Activated T-cell treated with anti-CD3 and anti-CD28 coated beads for 4 hours (primary cell): ENCODE data around the gene CALU.

Source experiments
- DNase-seq: peaks from one replicate; pipeline ENCODE4 v3.0.0-alpha.2; 2020

Gene CALU

DNA sequence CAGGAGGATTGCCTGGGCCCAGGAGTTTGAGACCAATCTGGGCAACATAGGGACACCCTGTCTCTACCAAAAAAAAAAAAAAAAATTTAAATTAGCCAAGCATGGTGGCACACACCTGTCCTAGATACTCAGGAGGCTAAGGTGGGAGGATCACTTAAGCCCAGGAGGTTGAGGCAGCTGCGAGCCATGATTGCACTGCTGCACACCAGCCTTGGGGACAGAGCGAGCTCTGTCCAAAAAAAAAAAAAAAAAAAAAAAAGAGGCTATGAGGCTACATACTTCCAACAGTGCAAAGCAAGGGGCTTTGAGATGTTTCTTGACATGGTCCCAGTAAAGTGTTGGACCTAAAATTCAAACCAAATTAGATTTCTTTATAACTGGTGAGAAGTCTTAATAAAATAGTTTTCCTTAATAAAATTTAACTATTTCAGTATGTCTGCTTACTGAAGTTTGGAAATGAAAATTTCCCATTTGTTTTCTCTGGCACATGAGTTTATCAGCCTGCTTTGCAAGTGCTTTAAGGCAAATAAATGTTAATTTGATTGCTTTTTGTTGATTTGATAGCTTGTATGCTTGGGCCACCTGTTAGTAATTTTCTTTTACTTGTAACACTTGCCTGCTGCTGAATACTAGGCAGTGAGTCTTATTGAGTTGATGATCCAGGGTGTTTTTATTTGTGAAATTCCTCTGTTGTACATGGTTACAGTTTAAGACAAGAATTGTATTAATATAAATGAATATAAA lies 16.1 kb downstream of the CALU start:
- DNase-seq: no peak

DNA sequence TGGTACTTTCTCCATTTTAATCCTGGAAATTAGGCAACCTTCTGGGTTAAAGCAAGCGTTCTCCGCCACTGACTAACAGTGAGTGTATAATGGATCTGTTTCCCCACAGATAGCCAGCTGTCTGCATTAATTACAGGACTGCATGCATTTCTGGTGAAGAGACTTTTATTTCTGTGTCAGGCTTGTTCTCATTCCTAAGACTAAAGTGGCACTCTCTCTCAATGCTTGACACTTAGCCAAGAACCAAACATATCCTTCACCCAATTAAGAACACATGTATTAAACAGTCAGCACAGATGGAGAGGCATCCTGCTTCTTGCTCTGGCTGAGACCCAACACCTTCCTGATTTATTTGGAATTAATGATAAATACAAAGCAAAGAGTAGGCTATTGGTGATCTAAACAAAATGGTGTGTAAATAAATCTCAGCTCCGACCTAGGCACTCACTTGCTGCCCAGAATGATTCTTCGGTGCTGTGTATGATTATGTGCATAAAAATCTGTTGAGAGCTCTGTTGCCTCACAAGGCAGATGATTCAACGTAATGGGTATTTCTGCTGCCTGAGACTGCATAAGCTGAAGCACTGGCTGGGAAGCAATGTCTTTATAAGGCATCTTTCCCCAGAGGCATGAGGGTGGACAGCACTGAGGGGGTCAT lies 16.8 kb downstream of the CALU start:
- no peak for DNase-seq

DNA sequence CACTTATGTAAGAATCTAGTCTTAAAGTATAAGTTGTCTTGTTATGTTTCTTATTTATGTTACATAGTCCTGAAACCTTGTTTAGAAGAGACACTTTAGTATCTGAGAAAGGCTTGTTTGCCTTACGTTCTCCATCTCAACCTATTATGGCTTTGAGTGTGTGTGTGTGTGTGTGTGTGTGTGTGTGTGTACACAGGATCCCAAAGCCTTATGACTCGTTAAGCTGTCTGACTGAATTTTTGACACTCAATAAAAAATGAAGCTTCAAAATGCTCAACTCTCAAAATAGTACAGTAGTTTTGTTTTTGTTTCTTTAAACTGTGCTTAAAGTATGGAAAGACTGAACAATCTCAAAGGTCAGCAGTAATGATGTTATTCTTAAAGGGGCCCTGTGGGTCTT lies 18.0 kb downstream of the CALU start:
- DNase-seq: no peak

GRCh38 chr7:128758553-128758952 lies 19.4 kb downstream of the CALU start:
- DNase-seq: no peak

DNA sequence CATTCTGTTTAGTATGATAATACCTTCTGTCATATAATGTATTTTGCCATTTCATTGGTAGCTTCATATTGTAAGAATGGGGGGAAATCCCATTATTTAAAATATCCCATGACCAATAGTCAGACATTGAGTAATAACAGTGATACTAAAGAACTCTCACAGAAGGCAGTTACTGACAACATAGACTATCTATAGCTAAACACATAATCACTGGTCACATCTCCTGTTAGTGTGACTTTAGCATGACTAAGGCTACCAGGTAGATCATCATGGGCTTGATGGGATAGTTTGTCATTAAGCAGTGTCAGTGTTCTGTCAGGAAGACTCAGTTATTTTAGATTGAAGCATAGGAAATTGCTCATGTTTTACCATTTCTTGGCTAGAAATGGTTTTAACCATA lies 20.1 kb downstream of the CALU start:
- no peak for DNase-seq

DNA sequence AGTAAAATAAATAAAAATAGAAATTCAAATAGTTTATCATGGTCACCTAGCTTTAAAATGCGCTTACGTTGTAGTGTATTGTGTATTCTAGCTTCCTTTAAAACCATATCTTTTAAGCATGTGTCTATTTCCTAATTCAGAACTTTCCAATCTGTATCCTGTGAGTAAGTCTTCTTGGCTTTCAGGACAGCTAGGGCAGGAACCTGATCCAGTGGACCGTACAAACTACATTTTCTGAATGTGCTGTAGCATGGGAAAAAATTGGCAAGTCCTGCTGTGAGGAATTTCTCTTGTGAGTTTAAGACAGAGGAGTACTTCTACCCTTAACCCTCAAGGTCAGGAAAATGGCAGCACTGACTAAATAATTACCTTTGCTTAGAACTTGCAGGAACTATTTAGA lies 24.4 kb downstream of the CALU start:
- DNase-seq: no peak

- DNase-seq: no peak
Measured at GRCh38 chr7:128767475-128768110, 28.4 kb downstream of the CALU start.

GRCh38 chr7:128770233-128770632 lies 31.1 kb downstream of the CALU start:
- no peak for DNase-seq

DNA sequence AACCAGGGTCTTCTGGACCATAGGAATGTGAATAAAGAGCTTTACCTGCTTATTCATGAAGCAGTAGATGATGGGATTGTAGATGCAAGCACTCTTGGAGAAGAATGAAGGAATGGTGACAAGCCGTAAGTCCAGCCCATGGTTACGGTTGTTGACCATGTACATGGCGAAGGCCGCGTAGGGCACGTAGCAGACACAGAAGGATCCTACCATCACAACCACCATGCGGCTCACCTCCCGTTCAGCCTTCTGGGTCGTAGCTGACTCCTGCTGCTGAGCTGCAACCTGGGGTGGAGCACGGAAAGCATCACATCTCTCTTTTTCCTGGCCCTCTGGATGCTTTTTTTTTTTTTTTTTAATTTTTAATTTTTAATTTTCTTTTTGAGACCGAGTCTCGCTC lies 34.4 kb downstream of the CALU start:
- no peak for DNase-seq

DNA sequence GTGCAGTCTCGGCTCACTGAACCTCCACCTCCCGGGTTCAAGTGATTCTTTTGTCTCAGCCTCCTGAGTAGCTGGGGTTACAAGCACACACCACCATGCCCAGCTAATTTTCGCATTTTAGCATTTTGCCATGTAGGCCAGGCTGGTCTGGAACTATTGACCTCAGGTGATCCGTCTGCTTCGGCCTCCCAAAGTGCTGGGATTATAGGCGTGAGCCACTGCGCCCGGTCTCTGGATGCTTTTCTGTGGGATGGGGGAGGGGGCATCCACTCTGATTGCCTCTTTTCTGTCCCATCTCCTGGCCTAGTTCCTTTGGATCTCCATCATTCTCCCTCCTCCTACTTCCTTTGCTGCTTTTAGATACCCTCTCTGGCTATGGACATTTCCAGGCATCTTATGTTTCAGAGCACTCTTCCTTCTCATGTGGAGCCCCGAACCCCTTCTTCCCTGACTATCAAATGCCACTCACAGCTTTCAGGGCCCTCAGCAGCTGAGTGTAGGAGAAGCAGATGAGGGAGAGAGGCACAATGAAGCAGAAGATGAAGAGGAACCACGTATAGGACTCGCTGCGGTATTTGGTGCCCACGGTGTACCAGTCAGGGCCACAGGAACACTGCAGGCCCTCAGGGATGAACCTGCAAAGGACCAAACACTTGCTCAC lies 35.0 kb downstream of the CALU start:
- DNase-seq: no peak

DNA sequence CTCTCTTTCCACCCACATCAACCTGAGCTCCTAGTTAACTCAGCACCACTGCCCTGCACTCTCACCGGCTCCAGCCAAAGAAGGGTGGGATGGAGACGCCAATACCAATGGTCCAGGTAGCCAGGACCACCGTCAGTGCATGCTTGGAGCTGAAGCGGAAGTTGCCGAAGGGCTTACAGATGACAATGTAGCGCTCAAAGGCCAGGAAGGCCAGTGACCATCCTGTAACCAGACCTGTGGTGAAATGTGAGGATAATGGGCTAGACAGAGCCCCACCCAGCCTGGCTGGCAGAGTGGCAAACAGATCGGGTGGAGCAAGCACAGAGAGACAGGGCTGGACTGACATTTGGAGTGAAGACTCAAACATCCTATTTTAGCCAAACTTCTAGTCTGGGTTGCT lies 35.8 kb downstream of the CALU start:
- DNase-seq: no peak

DNA sequence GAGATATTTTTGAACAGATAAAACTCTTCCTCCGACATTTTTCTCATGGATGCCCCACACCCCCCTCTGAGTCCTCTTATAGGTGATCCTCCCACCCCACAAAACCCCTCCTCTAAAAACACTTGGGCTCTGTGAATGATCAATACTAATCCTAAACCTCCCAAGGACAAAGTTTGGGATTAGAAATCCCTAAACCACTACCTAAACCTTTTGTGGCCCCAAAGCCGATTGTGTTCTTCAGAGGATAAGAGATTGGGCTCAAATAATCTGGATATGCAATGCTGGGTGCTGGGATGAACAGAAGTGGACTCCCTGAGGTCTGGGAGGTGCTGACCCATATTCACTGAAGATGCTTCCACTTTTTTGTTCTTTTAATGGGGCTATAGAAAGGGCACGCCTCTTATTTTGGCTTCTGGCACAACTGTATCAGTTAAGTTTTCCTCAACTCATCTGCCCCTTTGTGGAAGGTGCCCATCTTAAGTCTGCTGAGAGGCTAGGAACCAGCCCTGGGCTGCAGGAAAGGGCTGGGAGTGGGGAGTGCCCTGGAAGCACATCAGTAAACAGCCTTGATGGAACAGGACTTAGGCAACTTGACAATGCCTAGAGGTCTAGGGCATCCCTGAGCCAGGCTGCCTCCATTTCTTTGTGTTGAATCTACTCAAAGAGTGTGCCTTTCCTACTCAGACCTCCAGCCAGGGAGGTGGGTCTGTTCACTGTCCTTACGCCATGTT lies 36.8 kb downstream of the CALU start, which contains the start of gene OPN1SW:
OPN1SW (minus strand) TSS at position 51 of the 731 bp plus-strand sequence; CDS start at position 38, 13 bp downstream.
- DNase-seq: no peak

DNA sequence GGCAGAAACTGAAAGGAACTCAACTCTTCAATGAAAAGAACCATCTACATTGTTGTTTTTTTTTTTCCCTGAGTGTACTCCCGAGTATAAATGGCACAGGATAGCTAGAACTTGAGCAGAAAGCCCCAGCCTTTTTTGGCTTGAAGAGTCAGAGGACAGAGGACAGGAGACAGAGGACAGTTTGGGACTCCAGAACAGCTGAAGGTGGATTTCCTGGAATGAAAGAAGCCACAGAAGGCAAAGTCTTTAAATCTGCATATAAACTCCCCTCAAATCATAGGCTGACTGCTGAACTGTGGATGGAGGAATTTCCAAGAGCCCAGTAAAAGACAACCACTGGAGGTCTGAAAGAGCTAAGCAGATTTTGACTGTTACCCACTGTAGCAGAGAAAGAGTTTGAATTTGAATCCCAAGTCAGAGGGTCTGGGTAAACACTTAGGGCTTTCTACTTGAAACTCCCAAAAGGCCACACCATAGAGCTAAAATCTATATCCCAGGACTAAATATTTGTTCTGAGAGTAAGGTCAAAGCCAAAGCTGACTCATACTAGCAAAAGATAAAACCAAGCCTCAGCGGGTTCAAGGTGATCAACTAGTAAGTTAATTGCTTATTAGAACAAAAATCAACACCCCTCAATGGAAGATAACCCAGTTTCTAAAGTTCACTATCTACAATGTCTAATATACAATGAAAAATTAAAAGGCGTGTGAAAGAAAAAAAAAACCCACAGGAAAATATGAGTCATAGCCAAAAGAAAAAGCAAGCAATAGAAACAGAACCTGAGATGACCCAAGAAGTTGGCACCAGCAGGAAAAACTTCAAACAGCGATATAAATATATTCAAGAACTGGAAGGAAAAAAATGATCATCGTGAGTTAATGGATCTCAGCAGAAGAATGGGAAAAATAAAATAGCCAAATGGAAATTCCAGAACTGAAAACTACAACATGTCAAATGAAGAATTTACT lies 38.3 kb downstream of the CALU start:
- no peak for DNase-seq

DNA sequence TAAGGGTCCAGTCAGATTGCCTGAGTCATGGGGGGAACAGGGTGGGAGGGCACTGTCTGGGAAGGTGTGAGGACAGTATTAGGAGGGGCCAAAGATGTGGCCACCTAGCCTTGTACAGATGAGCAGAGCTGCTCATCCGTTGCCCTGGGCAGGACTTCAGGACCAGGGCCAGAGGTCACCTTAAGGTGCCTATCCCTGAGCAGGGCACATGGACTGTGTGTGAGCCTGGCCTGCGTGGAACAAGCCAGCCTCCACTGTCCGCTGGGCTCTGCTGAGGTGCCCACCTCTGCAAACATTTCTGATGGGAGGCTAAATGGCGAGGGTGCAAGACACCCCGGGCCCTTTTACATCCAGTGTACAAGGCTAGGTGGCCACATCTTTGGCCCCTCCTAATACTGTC lies 39.8 kb downstream of the CALU start:
- no peak for DNase-seq

DNA sequence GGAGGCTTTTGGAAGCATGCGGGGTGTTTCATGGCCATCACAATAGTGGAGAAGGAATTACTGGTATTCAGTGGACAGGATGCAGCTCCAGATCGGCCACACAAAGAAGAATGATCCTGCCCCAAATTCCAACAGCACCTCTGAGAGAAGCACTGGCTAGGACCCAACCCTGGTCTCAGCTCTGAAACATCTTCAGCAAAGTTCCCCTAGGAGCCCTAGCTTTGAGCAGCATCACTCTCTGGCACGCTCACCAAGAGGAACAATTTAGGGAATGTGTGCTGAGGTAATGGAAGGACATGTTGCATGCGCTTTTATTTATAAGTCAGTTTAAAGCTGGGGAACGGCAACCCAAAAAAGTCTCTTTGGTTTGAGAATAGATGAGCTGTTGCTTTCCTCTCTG lies 42.0 kb downstream of the CALU start:
- DNase-seq: no peak

GRCh38 chr7:128781851-128782250 lies 42.7 kb downstream of the CALU start:
- no peak for DNase-seq

- DNase-seq: no peak
Measured at GRCh38 chr7:128783143-128783861, 44.1 kb downstream of the CALU start.

DNA sequence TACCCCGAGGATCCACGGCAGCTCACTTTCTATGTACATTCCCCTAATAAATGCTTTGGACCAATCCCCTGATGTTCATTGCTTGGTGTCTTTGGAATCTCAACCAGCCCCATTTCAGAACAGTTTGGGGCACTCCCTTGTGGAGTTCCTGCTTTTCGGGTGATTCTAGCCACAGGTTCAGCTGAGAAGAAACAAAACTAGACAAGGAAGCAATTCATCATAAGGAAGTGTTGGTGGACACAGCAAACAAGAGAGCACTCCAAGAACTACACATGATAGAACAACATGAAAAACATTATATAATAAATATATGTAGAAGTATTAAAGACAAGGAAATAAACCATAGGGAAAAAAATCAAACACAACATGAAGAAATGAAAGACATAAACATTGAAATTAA lies 46.6 kb downstream of the CALU start:
- no peak for DNase-seq

DNA sequence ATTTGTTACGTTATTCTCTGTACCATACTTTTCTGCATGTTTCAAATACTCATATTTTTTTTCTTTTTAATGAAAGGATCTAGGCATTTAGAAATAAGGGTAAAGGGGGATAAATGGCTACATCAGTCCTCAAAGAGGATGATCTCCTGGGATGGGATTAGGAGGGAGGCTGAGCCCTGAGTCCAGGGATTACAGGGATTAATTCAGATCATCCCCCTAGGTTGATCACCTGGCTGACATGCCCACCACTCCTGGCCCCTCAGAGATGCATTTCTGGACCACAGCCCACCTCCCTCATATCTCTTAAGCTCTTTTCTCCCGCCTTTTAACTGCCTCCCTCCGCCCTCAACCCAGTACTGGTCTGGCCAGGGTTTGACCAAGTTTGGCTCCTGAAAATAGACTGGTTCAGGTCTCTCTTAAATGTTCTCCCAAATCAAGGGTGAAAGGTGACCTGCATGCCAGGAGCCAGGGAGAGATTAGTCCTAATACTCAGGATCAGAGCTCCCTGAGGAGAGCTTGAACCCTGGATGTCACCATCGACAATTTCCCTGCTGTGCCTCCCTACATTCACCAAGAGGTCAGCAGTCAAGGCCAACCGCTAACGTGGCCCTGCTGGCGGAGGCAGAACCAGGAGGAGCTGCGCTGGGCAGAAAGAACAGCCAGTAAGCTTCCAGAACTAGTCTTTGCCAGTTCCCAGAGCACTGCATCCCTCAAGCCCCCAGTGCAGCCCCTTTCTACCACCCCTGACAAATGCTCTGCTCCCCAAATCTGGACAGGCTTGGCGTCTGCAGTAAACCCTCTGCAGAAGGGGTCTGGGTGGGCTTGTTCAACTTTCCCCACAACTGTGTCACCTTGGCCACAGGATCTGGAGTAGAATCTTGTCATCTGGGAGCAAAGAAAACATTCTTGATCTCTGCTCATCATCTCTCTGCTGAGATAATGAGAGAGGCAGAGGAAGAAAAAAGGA lies 49.6 kb downstream of the CALU start:
- no peak for DNase-seq
